Hematopoietic multipotent progenitor cell treated with erythropoietin and hydrocortisone succinate and interleukin-3 and kit ligand, for 15 days (in vitro differentiated cells): ENCODE results near the gene RS1.
A peak's percentile ranks its signal among the peaks of the same experiment; 100 is the strongest.

ENCODE experiments used
- DNase-seq: peaks from one replicate; pipeline ENCODE4 v3.0.0-alpha.2; 2015; ENCODE audit warnings: low spot score

RS1 gene

GRCh38 chrX:18672008-18672407 is at the start of gene RS1:
RS1 (minus strand) TSS chrX:18672108; CDS start chrX:18672068, 40 bp downstream.
- no peak for DNase-seq

- DNase-seq = no peak
Observed at GRCh38 chrX:18719852-18720251, 47.9 kb upstream of the RS1 start.

GRCh38 chrX:18714910-18715309 is 43.0 kb upstream of the RS1 start:
- DNase-seq = no peak

- no peak for DNase-seq
Observed at GRCh38 chrX:18709833-18710232, 37.9 kb upstream of the RS1 start.

GRCh38 chrX:18707426-18708049 is 35.6 kb upstream of the RS1 start, which contains the start of gene PPEF1:
PPEF1 (plus strand) TSS chrX:18707645; CDS start chrX:18707781, 136 bp downstream.
- DNase-seq = no peak

GRCh38 chrX:18702362-18703195 is 30.7 kb upstream of the RS1 start:
- DNase-seq = no peak

GRCh38 chrX:18701621-18702361 is 29.9 kb upstream of the RS1 start:
- no peak for DNase-seq

DNA sequence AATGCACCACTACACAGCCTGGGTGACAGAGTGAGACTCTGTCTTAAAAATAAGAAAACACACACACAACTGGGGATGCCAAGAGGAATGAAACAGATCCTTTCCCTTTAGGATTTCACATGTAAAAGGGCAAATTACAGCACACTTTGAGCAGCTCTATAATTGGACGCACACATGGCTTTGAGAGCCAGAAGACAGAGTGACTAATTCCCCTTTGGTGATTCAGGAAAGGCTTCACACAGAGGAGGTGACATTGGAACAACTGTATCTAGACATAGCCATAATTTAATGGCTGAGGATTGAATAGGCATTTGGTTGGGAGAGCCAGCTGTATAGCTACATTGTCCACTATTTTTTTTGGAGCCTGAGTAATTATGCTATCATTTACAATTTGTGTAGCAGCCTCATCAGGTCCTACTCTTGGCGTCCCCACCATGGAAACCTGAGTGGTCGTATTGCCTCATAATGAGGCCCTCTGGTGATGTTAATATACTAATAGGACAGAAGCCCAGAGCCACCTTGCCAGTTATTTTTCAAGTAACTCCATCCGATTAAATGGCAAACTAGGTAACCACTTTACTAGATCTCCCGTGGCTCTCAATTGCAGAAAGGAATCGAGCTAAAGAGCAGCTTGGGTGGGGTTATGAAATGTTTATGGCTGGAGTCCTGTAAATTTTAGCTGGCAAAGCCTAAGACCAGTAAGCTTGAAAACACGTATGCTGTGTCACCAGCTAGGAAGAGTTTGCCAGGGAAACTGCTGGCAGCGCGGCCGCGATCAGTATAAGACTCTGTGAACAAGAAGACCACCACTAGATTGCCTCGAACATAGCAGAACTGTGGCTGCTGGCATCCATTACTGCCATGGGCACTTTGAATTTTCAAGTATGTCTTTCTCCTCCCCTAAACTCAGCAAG is 27.1 kb upstream of the RS1 start:
- DNase-seq = no peak

DNA sequence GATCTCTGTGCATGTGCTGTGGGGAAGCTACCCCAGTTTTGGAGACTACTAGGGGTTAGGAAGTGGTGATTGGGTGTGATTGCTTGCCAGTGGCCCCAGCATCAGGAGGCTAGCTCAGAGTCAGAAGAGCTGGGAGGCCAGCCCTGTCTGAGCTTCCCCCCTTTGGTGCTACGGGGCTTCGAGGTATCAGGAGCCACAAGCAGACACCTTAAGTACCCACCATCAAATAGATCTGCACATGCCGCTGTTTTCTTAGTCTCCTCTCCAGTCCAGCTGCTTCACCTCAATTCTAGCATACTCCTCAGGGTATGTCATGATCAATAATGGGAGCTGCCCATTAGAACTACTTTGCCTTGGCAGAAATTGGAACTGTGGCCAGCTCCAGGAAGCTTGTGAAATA is 24.7 kb upstream of the RS1 start:
- no peak for DNase-seq

GRCh38 chrX:18692541-18692940 is 20.6 kb upstream of the RS1 start:
- DNase-seq = no peak

DNA sequence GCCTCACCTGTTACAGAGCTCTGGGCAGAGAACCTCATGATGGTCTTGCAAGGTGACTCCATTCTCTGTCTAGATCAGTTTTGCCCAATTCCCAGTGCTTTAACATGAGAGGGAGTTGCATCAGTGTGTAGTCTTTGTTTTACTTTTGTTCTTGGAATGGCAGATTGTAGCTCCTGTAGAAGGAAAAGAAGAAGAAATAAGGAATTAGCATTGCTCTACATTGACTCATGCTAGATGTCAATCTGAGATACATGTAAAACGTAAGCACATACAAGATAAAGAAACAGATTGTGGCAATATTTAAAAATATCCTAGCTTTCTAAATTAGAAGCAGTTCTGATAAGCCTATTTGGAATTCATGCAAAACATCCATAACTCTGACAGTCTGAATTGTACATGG is 19.5 kb upstream of the RS1 start:
- DNase-seq = no peak

DNA sequence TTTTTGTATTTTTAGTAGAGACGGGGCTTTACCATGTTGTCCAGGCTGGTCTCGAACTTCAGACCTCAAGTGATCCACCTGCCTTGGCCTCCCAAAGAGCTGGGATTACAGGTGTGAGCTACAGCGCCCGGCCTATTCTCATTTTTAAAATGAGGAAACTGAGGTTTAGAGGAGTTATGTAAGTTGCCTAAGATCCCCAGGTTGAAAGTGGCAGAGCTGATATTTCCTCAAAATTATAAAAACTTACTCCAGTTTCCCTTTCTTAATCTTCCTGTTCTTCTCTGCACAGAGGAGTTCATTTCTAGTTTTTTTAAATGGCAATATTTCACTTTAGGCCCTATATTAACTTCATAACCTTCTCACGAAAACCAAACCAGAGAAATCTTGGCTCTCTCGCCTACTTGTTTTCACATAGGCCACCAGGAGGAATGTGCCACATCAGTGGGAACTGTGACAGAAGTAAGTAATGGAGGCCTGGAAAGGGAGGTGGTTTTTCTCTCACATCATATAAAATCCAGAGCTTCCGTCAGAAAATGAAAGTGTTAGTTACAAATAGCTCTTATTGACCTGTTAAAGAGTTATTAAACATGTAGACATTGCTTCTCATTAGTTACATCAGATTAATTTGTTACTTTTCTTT is 16.1 kb upstream of the RS1 start:
- DNase-seq = no peak

- no peak for DNase-seq
Observed at GRCh38 chrX:18682979-18683387, 11.1 kb upstream of the RS1 start.

DNA sequence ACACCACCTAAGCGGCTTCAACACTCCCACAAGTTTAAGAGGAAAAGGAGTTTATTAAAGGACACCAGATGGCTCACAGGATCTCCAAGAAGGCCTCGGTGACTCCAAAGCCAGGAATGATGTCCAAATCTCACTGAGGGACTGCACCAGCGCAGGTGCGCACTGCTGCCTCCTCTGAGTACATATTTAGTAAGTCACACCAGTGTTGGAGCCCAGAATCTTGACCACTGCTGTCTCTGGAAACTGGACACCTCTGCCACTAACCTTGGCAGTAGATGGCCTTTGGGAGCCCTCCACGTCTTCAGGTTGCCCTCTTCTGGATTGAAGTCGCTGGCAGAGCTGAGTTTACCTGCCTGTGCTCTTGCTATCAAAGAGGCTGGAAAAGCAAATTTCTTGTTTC is 10.1 kb upstream of the RS1 start:
- DNase-seq = no peak

GRCh38 chrX:18677161-18677869 is 5.4 kb upstream of the RS1 start:
- no peak for DNase-seq

DNA sequence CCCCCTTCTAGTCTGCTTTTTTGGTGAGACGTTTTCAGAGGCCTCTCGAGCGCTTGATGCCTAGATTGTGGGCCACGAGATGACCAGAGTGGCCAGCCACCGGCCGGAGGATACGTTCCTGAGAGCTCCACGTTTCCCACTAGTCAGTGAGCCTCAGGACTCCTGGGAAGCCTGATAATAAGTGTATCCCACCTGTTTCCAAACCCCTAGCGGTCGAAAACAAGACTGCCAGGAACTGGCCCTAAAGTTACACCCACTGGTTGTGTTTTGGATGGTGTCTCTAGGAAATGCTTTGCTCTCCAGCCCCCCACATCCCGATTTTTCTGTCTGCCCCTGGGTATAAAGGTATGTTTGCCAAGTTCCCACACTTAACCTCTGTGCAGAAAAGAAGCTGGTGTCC is 4.6 kb upstream of the RS1 start:
- no peak for DNase-seq

GRCh38 chrX:18676050-18676449 is 4.1 kb upstream of the RS1 start:
- no peak for DNase-seq

- peak; percentile 80 for DNase-seq
Observed at GRCh38 chrX:18674788-18675735, 3.2 kb upstream of the RS1 start.

GRCh38 chrX:18674417-18674787 is 2.5 kb upstream of the RS1 start:
- DNase-seq = no peak
